HEK293 (cell line): ENCODE measurements around the gene MYO7B.

Source experiments
- CTCF ChIP-seq: fragments of 450-650 bp; formaldehyde crosslinking; IDR thresholded peaks from 2 replicates; pipeline ENCODE4 v1.5.1; 2016; ENCODE audit warnings: missing biosample characterization, missing genetic modification characterization
- KLF1 ChIP-seq: fragments of 450-650 bp; formaldehyde crosslinking; IDR thresholded peaks from 2 replicates; pipeline ENCODE4 v1.5.1; 2016; ENCODE audit warnings: missing biosample characterization, missing genetic modification characterization
- PBX3 ChIP-seq: sonication (generic); formaldehyde crosslinking; IDR thresholded peaks from 2 replicates; pipeline ENCODE4 v1.8.1; 2022; ENCODE audit warnings: mild to moderate bottlenecking, moderate library complexity, missing genetic modification reagents
- TCF7L2 ChIP-seq: IDR thresholded peaks from 2 replicates; pipeline ENCODE4 v1.6.1; 2011; ENCODE audit warnings: low read depth, mild to moderate bottlenecking, inconsistent platforms, low read length, moderate library complexity, borderline replicate concordance
- ZBTB7A ChIP-seq: fragments of 450-650 bp; formaldehyde crosslinking; IDR thresholded peaks from 2 replicates; pipeline ENCODE4 v1.5.1; 2016; ENCODE audit warnings: low read depth, missing biosample characterization, missing genetic modification characterization
- ZNF518A ChIP-seq: fragments of 450-650 bp; formaldehyde crosslinking; conservative IDR thresholded peaks from 2 replicates; pipeline ENCODE4 v1.5.1; 2016; ENCODE audit warnings: low read depth, missing biosample characterization, missing genetic modification characterization
- ZNF558 ChIP-seq: fragments of 450-650 bp; formaldehyde crosslinking; IDR thresholded peaks from 2 replicates; pipeline ENCODE4 v1.5.1; 2016; ENCODE audit warnings: missing biosample characterization, missing genetic modification characterization
- ZNF623 ChIP-seq: fragments of 450-650 bp; formaldehyde crosslinking; IDR thresholded peaks from 2 replicates; pipeline ENCODE4 v1.5.1; 2016; ENCODE audit warnings: missing biosample characterization, missing genetic modification characterization
- ZNF707 ChIP-seq: fragments of 450-650 bp; formaldehyde crosslinking; IDR thresholded peaks from 2 replicates; pipeline ENCODE4 v1.5.1; 2016; ENCODE audit warnings: missing biosample characterization, missing genetic modification characterization
- TF ChIP-seq, protein P1 (sequence below): fragments of 450-650 bp; formaldehyde crosslinking; optimal IDR thresholded peaks from 2 replicates; pipeline ENCODE3; 2016; ENCODE audit warnings: missing biosample characterization, mild to moderate bottlenecking, missing genetic modification characterization
- TF ChIP-seq, protein P2 (sequence below): fragments of 450-650 bp; formaldehyde crosslinking; IDR thresholded peaks from 2 replicates; pipeline ENCODE4 v1.5.0; 2017; ENCODE audit warnings: missing biosample characterization, missing genetic modification characterization, borderline replicate concordance

- TF ChIP-seq CTCF (tag by site-specific recombination): no peak
- no peak for TF ChIP-seq PBX3
- TF ChIP-seq TCF7L2: no peak
- TF ChIP-seq ZNF707 (tag by site-specific recombination): no peak
- no peak for TF ChIP-seq ZBTB7A (tag by site-specific recombination)
- no peak for TF ChIP-seq KLF1 (tag by site-specific recombination)
- no peak for TF ChIP-seq ZNF518A (tag by site-specific recombination)
- TF ChIP-seq ZNF623 (tag by site-specific recombination): no peak
- TF ChIP-seq, protein P1, sequence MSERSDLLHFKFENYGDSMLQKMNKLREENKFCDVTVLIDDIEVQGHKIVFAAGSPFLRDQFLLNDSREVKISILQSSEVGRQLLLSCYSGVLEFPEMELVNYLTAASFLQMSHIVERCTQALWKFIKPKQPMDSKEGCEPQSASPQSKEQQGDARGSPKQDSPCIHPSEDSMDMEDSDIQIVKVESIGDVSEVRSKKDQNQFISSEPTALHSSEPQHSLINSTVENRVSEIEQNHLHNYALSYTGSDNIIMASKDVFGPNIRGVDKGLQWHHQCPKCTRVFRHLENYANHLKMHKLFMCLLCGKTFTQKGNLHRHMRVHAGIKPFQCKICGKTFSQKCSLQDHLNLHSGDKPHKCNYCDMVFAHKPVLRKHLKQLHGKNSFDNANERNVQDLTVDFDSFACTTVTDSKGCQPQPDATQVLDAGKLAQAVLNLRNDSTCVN (tag by site-specific recombination): no peak
- no peak for TF ChIP-seq ZNF558 (tag by site-specific recombination)
- TF ChIP-seq, protein P2, sequence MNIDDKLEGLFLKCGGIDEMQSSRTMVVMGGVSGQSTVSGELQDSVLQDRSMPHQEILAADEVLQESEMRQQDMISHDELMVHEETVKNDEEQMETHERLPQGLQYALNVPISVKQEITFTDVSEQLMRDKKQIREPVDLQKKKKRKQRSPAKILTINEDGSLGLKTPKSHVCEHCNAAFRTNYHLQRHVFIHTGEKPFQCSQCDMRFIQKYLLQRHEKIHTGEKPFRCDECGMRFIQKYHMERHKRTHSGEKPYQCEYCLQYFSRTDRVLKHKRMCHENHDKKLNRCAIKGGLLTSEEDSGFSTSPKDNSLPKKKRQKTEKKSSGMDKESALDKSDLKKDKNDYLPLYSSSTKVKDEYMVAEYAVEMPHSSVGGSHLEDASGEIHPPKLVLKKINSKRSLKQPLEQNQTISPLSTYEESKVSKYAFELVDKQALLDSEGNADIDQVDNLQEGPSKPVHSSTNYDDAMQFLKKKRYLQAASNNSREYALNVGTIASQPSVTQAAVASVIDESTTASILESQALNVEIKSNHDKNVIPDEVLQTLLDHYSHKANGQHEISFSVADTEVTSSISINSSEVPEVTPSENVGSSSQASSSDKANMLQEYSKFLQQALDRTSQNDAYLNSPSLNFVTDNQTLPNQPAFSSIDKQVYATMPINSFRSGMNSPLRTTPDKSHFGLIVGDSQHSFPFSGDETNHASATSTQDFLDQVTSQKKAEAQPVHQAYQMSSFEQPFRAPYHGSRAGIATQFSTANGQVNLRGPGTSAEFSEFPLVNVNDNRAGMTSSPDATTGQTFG (tag by site-specific recombination): no peak
These were observed 30.0 kb downstream of the MYO7B start for GRCh38 chr2:127565261-127566138.
